Naive thymus-derived CD8-positive, alpha-beta T cell (primary cell): ENCODE results near the gene BNC2. TPM values are rescaled to one million over a fixed set of nuclear protein-coding genes. Genes with fewer than 3 reads are reported as not detected.

Source experiments
- ATAC-seq, 2 donors: fragments of 150-1000 bp; cut with Tn5 transposase in 1 of 2; sonication (Bioruptor Pico), chemical (Tn5 transposase) in 1 of 2; 1 replicate in 1 of 2; 2 replicates in 1 of 2; pipeline ENCODE4 v1.10.0; 2021; ENCODE audit warnings: mild to moderate bottlenecking in 2 of 2, moderate library complexity in 2 of 2
- POLR2A ChIA-PET: fragments of 350-600 bp; sonication (Branson Sonifier 250); formaldehyde crosslinking; loops from one replicate; lab custom pipeline; 2021; ENCODE audit warnings: antibody characterized with exemption; lab: Charles Lee
- DNase-seq, 10 donors: peaks; one replicate each; pipeline versions ENCODE4 v3.0.0 to v3.0.0-alpha.2; 2020 to 2022
- H3K27ac Mint-ChIP-seq, 10 donors: one replicate each; pipeline ENCODE4 v1.8.0; 2020 to 2022; ENCODE audit warnings: mild to moderate bottlenecking in 10 of 10, mixed read lengths in 10 of 10, moderate library complexity in 4 of 10, inconsistent platforms in 1 of 10
- H3K27me3 Mint-ChIP-seq, 5 donors: one replicate each; pipeline ENCODE4 v1.8.0; 2021 to 2022; ENCODE audit warnings: mixed read lengths in 5 of 5
- H3K36me3 Mint-ChIP-seq, 3 donors: one replicate each; pipeline ENCODE4 v1.8.0; 2020 to 2022; ENCODE audit warnings: mixed read lengths in 3 of 3, mild to moderate bottlenecking in 2 of 3, inconsistent platforms in 1 of 3
- H3K4me1 Mint-ChIP-seq, 4 donors: one replicate each; pipeline ENCODE4 v1.8.0; 2021 to 2022; ENCODE audit warnings: mixed read lengths in 4 of 4
- H3K4me3 Mint-ChIP-seq, 10 donors: one replicate each; pipeline ENCODE4 v1.8.0; 2020 to 2022; ENCODE audit warnings: mild to moderate bottlenecking in 10 of 10, mixed read lengths in 10 of 10, moderate library complexity in 6 of 10, inconsistent platforms in 1 of 10
- H3K9me3 Mint-ChIP-seq, 9 donors: one replicate each; pipeline ENCODE4 v1.8.0; 2020 to 2022; ENCODE audit warnings: mixed read lengths in 9 of 9, mild to moderate bottlenecking in 3 of 9, inconsistent platforms in 1 of 9, moderate library complexity in 1 of 9
- polyA plus RNA-seq, 3 donors: library from polyadenylated mRNA; unstranded; fragments of 300-500 nt; fragmentation: Illumina TruSeq; gene quantifications; one replicate each; pipeline ENCODE4 v1.2.3, GENCODE V29; 2021
- total RNA-seq, 8 experiments: library from RNA in 2 of 8; stranded (reverse) in 2 of 8; gene quantifications; one replicate each; pipeline ENCODE4 v1.2.3 and lab custom pipeline; 2021 to 2026

The BNC2 gene
- total and polyA plus RNA-seq, 5 experiments from 2014 or later, result not detected

- peaks cover 10 to 37% (median 16%) of the 10 kb centered on the region in 5 donors for H3K27me3 Mint-ChIP-seq
- H3K27ac Mint-ChIP-seq, result no peak overlapping the region
- H3K36me3 Mint-ChIP-seq, result no peaks in the 10 kb centered on the region
- DNase-seq (no peak), ATAC-seq (no peak)
- H3K4me1 Mint-ChIP-seq, result no peaks in the 10 kb centered on the region
- H3K4me3 Mint-ChIP-seq, result no peak overlapping the region
- POLR2A ChIA-PET, result no interaction called here
- no peaks in the 10 kb centered on the region for H3K9me3 Mint-ChIP-seq
Observed at GRCh38 chr9:16824545-16825330, 45.7 kb downstream of the BNC2 start.

GRCh38 chr9:16823906-16824305, 46.6 kb downstream of the BNC2 start:
- POLR2A ChIA-PET, result no interaction called here
- no peak overlapping the region for H3K27ac Mint-ChIP-seq
- DNase-seq, result no peak
- H3K4me1 Mint-ChIP-seq, result no peaks in the 10 kb centered on the region
- ATAC-seq, result no peak
- H3K4me3 Mint-ChIP-seq, result no peak overlapping the region
- H3K9me3 Mint-ChIP-seq, result no peaks in the 10 kb centered on the region
- peaks cover 8 to 35% (median 15%) of the 10 kb centered on the region in 5 donors for H3K27me3 Mint-ChIP-seq
- no peaks in the 10 kb centered on the region for H3K36me3 Mint-ChIP-seq

GRCh38 chr9:16821344-16821743, 49.1 kb downstream of the BNC2 start:
- H3K9me3 Mint-ChIP-seq, result peaks cover 0 to 3% (median 0%) of the 10 kb centered on the region in 9 donors
- H3K36me3 Mint-ChIP-seq, result no peaks in the 10 kb centered on the region
- ATAC-seq (no peak), DNase-seq (no peak)
- POLR2A ChIA-PET, result no interaction called here
- no peaks in the 10 kb centered on the region for H3K4me1 Mint-ChIP-seq
- no peak overlapping the region for H3K4me3 Mint-ChIP-seq
- peaks cover 0 to 12% (median 3%) of the 10 kb centered on the region in 5 donors for H3K27me3 Mint-ChIP-seq
- H3K27ac Mint-ChIP-seq, result no peak overlapping the region

DNA sequence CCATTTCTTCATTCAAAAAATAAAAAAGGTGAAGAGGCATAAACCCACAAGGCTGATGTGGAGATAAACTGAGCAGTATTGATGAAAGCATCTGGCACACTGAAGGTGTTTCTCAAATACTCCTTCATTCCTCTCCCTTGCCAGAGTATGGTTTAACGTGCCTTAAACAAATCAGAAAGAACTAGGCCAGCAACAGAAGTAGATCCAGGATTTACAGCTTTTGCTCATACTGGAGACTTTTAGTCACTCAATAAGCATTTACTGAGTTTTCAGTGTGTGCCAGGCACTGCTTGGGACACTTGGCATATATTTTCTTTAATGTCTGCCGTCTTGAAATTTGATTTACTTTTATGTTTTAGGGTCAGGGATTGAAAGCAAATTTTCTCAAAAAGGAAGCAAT, 53.0 kb downstream of the BNC2 start:
- ATAC-seq (no peak), DNase-seq (no peak)
- peaks cover 0 to 3% (median 0%) of the 10 kb centered on the region in 9 donors for H3K9me3 Mint-ChIP-seq
- H3K4me3 Mint-ChIP-seq, result no peak overlapping the region
- H3K27ac Mint-ChIP-seq, result no peak overlapping the region
- no peaks in the 10 kb centered on the region for H3K27me3 Mint-ChIP-seq
- no peaks in the 10 kb centered on the region for H3K4me1 Mint-ChIP-seq
- no peaks in the 10 kb centered on the region for H3K36me3 Mint-ChIP-seq
- POLR2A ChIA-PET, result no interaction called here

GRCh38 chr9:16817002-16817401, 53.5 kb downstream of the BNC2 start:
- Mint-ChIP-seq H3K27ac (no peak overlapping the region), H3K27me3 (no peaks in the 10 kb centered on the region), H3K9me3 (peaks cover 0 to 3% (median 0%) of the 10 kb centered on the region in 9 donors), H3K36me3 (no peaks in the 10 kb centered on the region), H3K4me3 (no peak overlapping the region), H3K4me1 (no peaks in the 10 kb centered on the region)
- POLR2A ChIA-PET, result no interaction called here
- DNase-seq, result no peak
- ATAC-seq, result no peak

GRCh38 chr9:16816011-16816410, 54.5 kb downstream of the BNC2 start:
- Mint-ChIP-seq H3K9me3 (peaks cover 0 to 3% (median 0%) of the 10 kb centered on the region in 9 donors), H3K4me1 (no peaks in the 10 kb centered on the region), H3K27me3 (no peaks in the 10 kb centered on the region), H3K36me3 (no peaks in the 10 kb centered on the region), H3K27ac (no peak overlapping the region), H3K4me3 (no peak overlapping the region)
- POLR2A ChIA-PET, result no interaction called here
- ATAC-seq (no peak), DNase-seq (no peak)

- Mint-ChIP-seq H3K27me3 (no peaks in the 10 kb centered on the region), H3K36me3 (no peaks in the 10 kb centered on the region), H3K27ac (no peak overlapping the region), H3K4me1 (no peaks in the 10 kb centered on the region), H3K9me3 (peaks cover 0 to 3% (median 0%) of the 10 kb centered on the region in 9 donors), H3K4me3 (no peak overlapping the region)
- DNase-seq (no peak), ATAC-seq (no peak)
- POLR2A ChIA-PET, result no interaction called here
Observed at GRCh38 chr9:16815079-16815478, 55.4 kb downstream of the BNC2 start.

GRCh38 chr9:16813838-16814237, 56.6 kb downstream of the BNC2 start:
- ATAC-seq (no peak), DNase-seq (no peak)
- Mint-ChIP-seq H3K36me3 (no peaks in the 10 kb centered on the region), H3K27ac (no peak overlapping the region), H3K27me3 (peaks cover 0 to 1% (median 0%) of the 10 kb centered on the region in 5 donors), H3K9me3 (peaks cover 0 to 3% (median 0%) of the 10 kb centered on the region in 9 donors), H3K4me1 (no peaks in the 10 kb centered on the region), H3K4me3 (no peak overlapping the region)
- POLR2A ChIA-PET, result no interaction called here

GRCh38 chr9:16811987-16812685, 58.3 kb downstream of the BNC2 start:
- no peak for ATAC-seq
- POLR2A ChIA-PET, result no interaction called here
- no peak for DNase-seq
- H3K9me3 Mint-ChIP-seq, result no peaks in the 10 kb centered on the region
- peaks cover 0 to 1% (median 0%) of the 10 kb centered on the region in 5 donors for H3K27me3 Mint-ChIP-seq
- no peak overlapping the region for H3K4me3 Mint-ChIP-seq
- H3K36me3 Mint-ChIP-seq, result no peaks in the 10 kb centered on the region
- no peak overlapping the region for H3K27ac Mint-ChIP-seq
- no peaks in the 10 kb centered on the region for H3K4me1 Mint-ChIP-seq

- H3K36me3 Mint-ChIP-seq, result no peaks in the 10 kb centered on the region
- ATAC-seq (no peak), DNase-seq (no peak)
- no peak overlapping the region for H3K27ac Mint-ChIP-seq
- no peak overlapping the region for H3K4me3 Mint-ChIP-seq
- no peaks in the 10 kb centered on the region for H3K9me3 Mint-ChIP-seq
- POLR2A ChIA-PET, result no interaction called here
- H3K4me1 Mint-ChIP-seq, result no peaks in the 10 kb centered on the region
- peaks cover 0 to 5% (median 0%) of the 10 kb centered on the region in 5 donors for H3K27me3 Mint-ChIP-seq
Observed at GRCh38 chr9:16809912-16810610, 60.4 kb downstream of the BNC2 start.

- POLR2A ChIA-PET, result no interaction called here
- H3K36me3 Mint-ChIP-seq, result no peaks in the 10 kb centered on the region
- DNase-seq (no peak), ATAC-seq (no peak)
- H3K4me1 Mint-ChIP-seq, result no peaks in the 10 kb centered on the region
- H3K27me3 Mint-ChIP-seq, result peaks cover 0 to 5% (median 1%) of the 10 kb centered on the region in 5 donors
- H3K9me3 Mint-ChIP-seq, result no peaks in the 10 kb centered on the region
- H3K4me3 Mint-ChIP-seq, result no peak overlapping the region
- no peak overlapping the region for H3K27ac Mint-ChIP-seq
Observed at GRCh38 chr9:16806674-16807073, 63.8 kb downstream of the BNC2 start.

- ATAC-seq, result no peak
- peaks cover 0 to 3% (median 1%) of the 10 kb centered on the region in 5 donors for H3K27me3 Mint-ChIP-seq
- POLR2A ChIA-PET, result no interaction called here
Observed at GRCh38 chr9:16803648-16804047, 66.8 kb downstream of the BNC2 start.

More at GRCh38 chr9:16803648-16804047, 66.8 kb downstream of the BNC2 start:
- H3K9me3 Mint-ChIP-seq, result no peaks in the 10 kb centered on the region
- H3K4me1 Mint-ChIP-seq, result no peaks in the 10 kb centered on the region
- DNase-seq, result no peak
- H3K27ac Mint-ChIP-seq, result no peak overlapping the region
- H3K4me3 Mint-ChIP-seq, result no peak overlapping the region
- no peaks in the 10 kb centered on the region for H3K36me3 Mint-ChIP-seq
